ENCODE measurements around the gene MSN.
A peak's percentile ranks its signal among the peaks of the same experiment; 100 is the strongest.

The MSN gene

GRCh38 chrX:65657659-65658058 is 9.8 kb upstream of the MSN start:
- H3K4me3 ChIP-seq (ENCODE audit: control insufficient read depth, low read depth, low read length) = no peak overlapping the region
- no peak for TF ChIP-seq CTCF (conservative IDR thresholded peaks at IDR 0.05; ENCODE audit: control insufficient read depth, insufficient read depth, low read depth, low read length)
- DNase-seq (ENCODE audit: low read depth) = no peak

- H3K4me3 ChIP-seq (ENCODE audit: control insufficient read depth, low read depth, low read length) = no peak overlapping the region
- DNase-seq (ENCODE audit: low read depth) = no peak
- TF ChIP-seq CTCF (conservative IDR thresholded peaks at IDR 0.05; ENCODE audit: control insufficient read depth, insufficient read depth, low read depth, low read length) = no peak
These were observed 9.2 kb upstream of the MSN start for GRCh38 chrX:65658229-65658628.

GRCh38 chrX:65667157-65667502 is 324 bp upstream of the MSN start:
- H3K4me3 ChIP-seq (ENCODE audit: control insufficient read depth, low read depth, low read length) = no peak overlapping the region
- no peak for DNase-seq (ENCODE audit: low read depth)
- no peak for TF ChIP-seq CTCF (conservative IDR thresholded peaks at IDR 0.05; ENCODE audit: control insufficient read depth, insufficient read depth, low read depth, low read length)

GRCh38 chrX:65668377-65669310 is 1.2 kb downstream of the MSN start:
- peak overlapping the region; percentile 77 for H3K4me3 ChIP-seq (ENCODE audit: control insufficient read depth, low read depth, low read length)
- DNase-seq (ENCODE audit: low read depth) = peak; percentile 81
- TF ChIP-seq CTCF (conservative IDR thresholded peaks at IDR 0.05; ENCODE audit: control insufficient read depth, insufficient read depth, low read depth, low read length) = no peak

- H3K4me3 ChIP-seq (ENCODE audit: control insufficient read depth, low read depth, low read length) = no peak overlapping the region
- TF ChIP-seq CTCF (conservative IDR thresholded peaks at IDR 0.05; ENCODE audit: control insufficient read depth, insufficient read depth, low read depth, low read length) = no peak
- DNase-seq (ENCODE audit: low read depth) = no peak
These were observed 3.8 kb downstream of the MSN start for GRCh38 chrX:65671286-65671685.

- no peak for DNase-seq (ENCODE audit: low read depth)
- no peak for TF ChIP-seq CTCF (conservative IDR thresholded peaks at IDR 0.05; ENCODE audit: control insufficient read depth, insufficient read depth, low read depth, low read length)
- no peak overlapping the region for H3K4me3 ChIP-seq (ENCODE audit: control insufficient read depth, low read depth, low read length)
These were observed 4.5 kb downstream of the MSN start for GRCh38 chrX:65671966-65672365.
